Pancreas (tissue), 10 donors: Measurements from ENCODE around the gene WDFY4. TPM values are rescaled to one million over a fixed set of nuclear protein-coding genes. Genes with fewer than 3 reads are reported as not detected.

Experiments used
- ATAC-seq, 4 donors: fragments of 200-7000 bp; cut with Tn5 transposase; one replicate each; pipeline versions ENCODE4 v1.8.0 to v1.9.1; 2020; ENCODE audit warnings: mild to moderate bottlenecking in 4 of 4, moderate library complexity in 4 of 4
- DNase-seq, 6 donors: peaks; one replicate each; pipeline ENCODE4 v3.0.0-alpha.2; 2020
- FAIRE-seq: peaks from 2 replicates; lab custom pipeline; 2012; peaks lifted over from hg19 to GRCh38; lab: Jason Lieb, UNC
- H3K27ac ChIP-seq, 4 donors: fragments of 200-600 bp; sonication (generic); 1 replicate in 3 of 4; 2 replicates in 1 of 4; pipeline versions ENCODE4 v1.5.0 to v1.8.0; 2020
- H3K27me3 ChIP-seq, 4 donors: fragments of 200-600 bp; one replicate each; pipeline ENCODE4 v1.8.0; 2021
- H3K36me3 ChIP-seq, 3 donors: fragments of 200-600 bp; sonication (generic) in 1 of 3; one replicate each; pipeline versions ENCODE4 v1.5.0 to v1.8.0; 2020 to 2021
- H3K4me1 ChIP-seq, 3 donors: fragments of 200-600 bp; one replicate each; pipeline ENCODE4 v1.8.0; 2021
- H3K4me3 ChIP-seq, 4 donors: fragments of 200-600 bp; sonication (generic) in 2 of 4; one replicate each; pipeline versions ENCODE4 v1.5.0 to v1.8.0; 2020 to 2021
- H3K9me3 ChIP-seq, 4 donors: fragments of 200-600 bp; one replicate each; pipeline ENCODE4 v1.8.0; 2021
- CTCF ChIP-seq, 4 donors: fragments of 200-600 bp; sonication (generic) in 3 of 4; IDR thresholded peaks; one replicate each; pipeline versions ENCODE4 v1.5.0 to v1.8.0; 2021; ENCODE audit warnings: antibody characterized with exemption in 4 of 4
- WGBS, 2 donors: extraction: QIAGEN DNeasy Blood & Tissue Kit; methylation state at CpG; one replicate each; pipeline ENCODE4 v1.1.7; 2013; 5-methylcytosine and 5-hydroxymethylcytosine counted together
- intact Hi-C, 3 donors: fragments of 100-400 bp; cut with DNase I; formaldehyde crosslinking; loops; one replicate each; pipeline versions ENCODE4 v1.11.1 to v1.14.2; 2022
- polyA plus RNA-seq, 2 donors: library from polyadenylated mRNA; stranded (reverse); fragments of 200-250 nt; gene quantifications; one replicate each; pipeline ENCODE4 v1.2.3, GENCODE V29; 2013
- total RNA-seq, 6 donors: library from RNA; stranded (reverse); fragmentation: NEBNext Ultra II Directional in 4 of 6; extraction: Animal tissue kit (Norgen Biotek cat#: 25700) in 4 of 6; gene quantifications; one replicate each; pipeline versions ENCODE4 v1.2.1 to v1.2.4, GENCODE V29; 2021 to 2023
- donor health status: healthy with polysubstance abuse.
- donor health status: DM: no; HTN: no; CAD: no; lungs with moderate emphysema.
- donor health status: DM: no; HTN: no; CAD: no.
- donor health status: control.
- donor health status: control.
- donor health status: Bipolar disorder and iron deficiency.
- donor health status: DM: yes; HTN: yes; CAD: no.
- donor health status: DM: no; HTN: no; CAD: no.
- donor health status: DM: no; HTN: no; CAD: no.
- donor health status: DM: yes; HTN: yes; CAD: no.

WDFY4 gene
- total and polyA plus RNA-seq, 8 donors = 0.14 to 8.4 (median 0.72) TPM

- no peak for TF ChIP-seq CTCF (IDR thresholded peaks at IDR 0.05)
- no peak for DNase-seq
- H3K4me1 ChIP-seq = no peaks in the 10 kb centered on the region
- 56 to 59% methylated on average over 4 of the region's 4 CpGs for WGBS, 2 donors
- intact Hi-C loops = no loop called here
- H3K4me3 ChIP-seq = no peak overlapping the region
- no peak for FAIRE-seq
- no peak overlapping the region for H3K27ac ChIP-seq
- no peaks in the 10 kb centered on the region for H3K27me3 ChIP-seq
- H3K9me3 ChIP-seq = no peaks in the 10 kb centered on the region
- no peaks in the 10 kb centered on the region for H3K36me3 ChIP-seq
- ATAC-seq = no peak
Observed at GRCh38 chr10:48725708-48726107, 41.0 kb downstream of the WDFY4 start.

GRCh38 chr10:48727866-48728265 is 43.2 kb downstream of the WDFY4 start:
- DNase-seq (no peak), FAIRE-seq (no peak), ATAC-seq (no peak)
- Histone ChIP-seq H3K36me3 (no peaks in the 10 kb centered on the region), H3K27ac (no peak overlapping the region), H3K9me3 (no peaks in the 10 kb centered on the region), H3K4me1 (no peaks in the 10 kb centered on the region), H3K27me3 (no peaks in the 10 kb centered on the region), H3K4me3 (no peak overlapping the region)
- WGBS, 2 donors = 58 to 62% methylated on average over 3 of the region's 3 CpGs
- intact Hi-C loops = no loop called here
- no peak for TF ChIP-seq CTCF (IDR thresholded peaks at IDR 0.05)

GRCh38 chr10:48729222-48729621 is 44.5 kb downstream of the WDFY4 start:
- no peak for ATAC-seq
- no peaks in the 10 kb centered on the region for H3K36me3 ChIP-seq
- H3K9me3 ChIP-seq = no peaks in the 10 kb centered on the region
- H3K27me3 ChIP-seq = no peaks in the 10 kb centered on the region
- intact Hi-C loops = no loop called here
- H3K4me1 ChIP-seq = no peaks in the 10 kb centered on the region
- H3K27ac ChIP-seq = no peak overlapping the region
- TF ChIP-seq CTCF (IDR thresholded peaks at IDR 0.05) = no peak
- FAIRE-seq = no peak
- 76 to 79% methylated on average over 5 of the region's 5 CpGs for WGBS, 2 donors
- DNase-seq = no peak
- no peak overlapping the region for H3K4me3 ChIP-seq

- H3K4me1 ChIP-seq = no peaks in the 10 kb centered on the region
- no peaks in the 10 kb centered on the region for H3K27me3 ChIP-seq
- FAIRE-seq (no peak), DNase-seq (no peak), ATAC-seq (no peak)
- no peak overlapping the region for H3K27ac ChIP-seq
- intact Hi-C loops = no loop called here
- H3K36me3 ChIP-seq = no peaks in the 10 kb centered on the region
- H3K4me3 ChIP-seq = no peak overlapping the region
- no peaks in the 10 kb centered on the region for H3K9me3 ChIP-seq
- 51 to 53% methylated on average over 3 of the region's 3 CpGs for WGBS, 2 donors
- TF ChIP-seq CTCF (IDR thresholded peaks at IDR 0.05) = no peak
Observed at GRCh38 chr10:48729941-48730457, 45.3 kb downstream of the WDFY4 start.

- Histone ChIP-seq H3K27ac (no peak overlapping the region), H3K9me3 (no peaks in the 10 kb centered on the region), H3K36me3 (no peaks in the 10 kb centered on the region), H3K4me1 (no peaks in the 10 kb centered on the region), H3K27me3 (no peaks in the 10 kb centered on the region), H3K4me3 (no peak overlapping the region)
- DNase-seq (no peak), ATAC-seq (no peak), FAIRE-seq (no peak)
- intact Hi-C loops = no loop called here
- TF ChIP-seq CTCF (IDR thresholded peaks at IDR 0.05) = no peak
- WGBS, 2 donors = 70 to 81% methylated on average over 10 of the region's 10 CpGs
Observed at GRCh38 chr10:48731141-48731540, 46.5 kb downstream of the WDFY4 start.
